Ovary (tissue), 3 donors: ENCODE measurements around the gene ALPK1.

Experiments
- CTCF ChIP-seq, 3 donors: fragments of 450-650 bp in 2 of 3; fragments of 200-600 bp in 1 of 3; IDR thresholded peaks; one replicate each; pipeline versions ENCODE4 v1.5.1 to v1.8.0; 2016 to 2022; ENCODE audit warnings: antibody characterized with exemption in 3 of 3, mild to moderate bottlenecking in 1 of 3
- POLR2A ChIP-seq: fragments of 450-650 bp; IDR thresholded peaks from one replicate; pipeline ENCODE4 v1.6.1; 2017; ENCODE audit warnings: antibody characterized with exemption, mild to moderate bottlenecking, moderate library complexity
- donor health status: DM: no; HTN: no; CAD: no.

DNA sequence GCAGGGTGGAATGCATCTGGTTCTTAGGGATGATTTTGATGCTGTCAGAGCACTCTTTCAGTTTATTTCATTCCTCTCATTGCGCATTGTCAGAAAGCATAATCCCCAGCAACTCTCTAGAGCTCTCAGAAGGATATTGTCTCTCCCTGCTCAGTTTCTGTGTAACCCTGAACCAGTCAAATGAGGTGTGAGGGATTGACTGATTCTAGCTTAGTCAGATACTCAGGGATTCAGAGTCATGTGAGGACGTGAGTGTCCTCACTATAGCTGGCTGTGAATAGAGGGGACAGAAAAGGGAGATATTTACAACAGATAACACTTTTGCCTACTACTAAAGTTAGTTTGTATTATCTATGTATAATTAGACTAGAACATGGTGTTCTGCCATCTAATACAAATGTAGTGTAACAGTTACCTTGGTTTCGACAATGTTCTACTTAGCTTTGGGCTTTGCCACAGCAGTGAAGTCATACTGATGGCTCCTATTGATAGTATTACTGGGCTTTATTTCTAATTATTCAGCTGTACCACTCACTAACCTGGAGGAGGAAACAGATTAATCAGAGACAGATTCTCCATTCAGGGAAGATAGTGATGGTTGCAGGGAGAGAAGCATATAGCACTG is 46.0 kb upstream of the ALPK1 start:
- TF ChIP-seq CTCF (IDR thresholded peaks at IDR 0.05) (no peak), POLR2A (no peak)
